GM19372 (cell line): ENCODE results near the gene SIX4.

Experiments used
- ATAC-seq: cut with Tn5 transposase; IDR thresholded peaks from one replicate; pipeline ENCODE4 v1.9.1; 2021; ENCODE audit warnings: mild to moderate bottlenecking, low read depth, moderate library complexity; ENCODE audit not compliant: unreplicated experiment

The SIX4 gene

DNA sequence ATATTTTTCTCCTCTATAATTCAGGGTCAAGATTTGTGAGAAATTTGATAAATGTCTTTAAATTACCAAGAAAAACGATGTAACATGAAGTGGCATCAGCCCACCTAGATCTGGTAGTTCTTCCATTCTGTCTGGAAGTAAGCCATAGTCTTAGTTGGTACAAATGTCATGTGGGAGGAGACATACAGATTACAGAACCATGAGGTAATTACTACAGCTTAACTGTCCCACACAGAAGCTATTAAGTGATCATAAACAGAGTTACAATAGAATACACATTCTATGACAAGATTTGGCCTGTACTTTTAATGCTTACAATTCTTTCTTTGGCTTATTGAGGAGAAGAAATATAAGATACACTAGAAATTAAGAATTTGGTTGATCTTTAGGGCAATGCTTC lies 61.2 kb downstream of the SIX4 start:
- ATAC-seq, result no peak

DNA sequence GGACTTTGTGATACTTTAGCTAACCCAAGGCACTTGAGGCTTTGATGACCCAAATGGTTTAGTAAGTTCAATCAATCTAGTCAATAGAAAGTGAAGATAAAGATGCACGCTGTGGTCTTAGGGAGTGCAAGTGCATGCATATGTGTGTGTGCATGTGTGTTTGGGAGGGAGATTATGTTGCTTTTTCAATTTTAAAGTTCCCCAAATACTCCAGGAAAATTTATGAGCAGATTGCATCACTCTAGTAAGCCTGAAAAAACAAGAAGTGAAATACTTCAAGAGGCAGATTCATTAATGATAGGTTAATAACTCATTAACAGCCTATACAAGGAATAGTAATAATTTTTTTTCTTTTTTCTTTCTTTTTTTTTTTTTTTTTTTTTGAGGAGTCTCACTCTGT lies 62.4 kb downstream of the SIX4 start:
- no peak for ATAC-seq
